ENCODE measurements around the gene SIRPA. TPM values are rescaled to one million over a fixed set of nuclear protein-coding genes. Genes with fewer than 3 reads are reported as not detected.
A peak's percentile ranks its signal among the peaks of the same experiment; 100 is the strongest.

Gene SIRPA
- total RNA-seq, 1 donor from 2014 or later: 35.5 TPM

DNA sequence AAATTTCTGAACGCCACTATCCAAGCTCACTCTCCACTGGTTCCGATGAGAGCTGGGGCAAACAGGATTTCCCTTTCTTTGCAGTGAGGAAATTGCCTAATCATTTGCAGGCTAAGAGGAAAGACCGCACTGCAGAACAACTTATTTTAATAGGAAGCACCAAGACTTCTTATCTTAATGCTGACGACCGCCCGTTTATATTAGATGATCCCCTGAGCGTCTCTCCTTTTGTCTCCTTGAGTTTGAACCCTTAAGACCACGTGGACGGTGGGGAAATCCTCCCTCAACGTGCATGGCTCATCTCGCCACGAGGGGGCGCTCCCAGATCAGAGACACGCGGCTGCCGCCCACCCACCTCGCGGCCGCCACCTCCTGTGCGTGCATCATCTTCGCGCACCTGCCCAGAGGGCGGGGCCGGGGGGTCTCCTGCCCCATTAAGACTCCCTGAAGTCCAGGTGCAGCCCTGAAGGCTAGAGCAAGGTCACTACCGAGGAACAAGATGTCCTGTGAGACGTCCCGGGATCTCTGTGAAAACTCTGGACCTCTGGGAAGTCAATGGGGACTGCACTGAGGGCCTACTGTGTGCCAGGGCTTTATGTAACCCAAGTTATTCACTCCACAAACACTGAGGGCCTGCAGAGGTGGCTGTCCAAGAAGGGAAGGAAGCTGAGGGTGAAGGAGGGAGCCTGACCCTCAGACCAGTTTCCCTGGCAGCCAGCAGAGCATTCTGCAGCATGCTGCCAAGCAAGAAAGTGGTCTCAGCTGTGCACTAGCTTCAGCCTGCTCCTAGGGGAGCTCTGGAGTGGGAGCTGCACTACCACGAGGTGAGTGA, 70.5 kb downstream of the SIRPA start:
- Mint-ChIP-seq H3K4me1 (ENCODE audit: low read depth, unreplicated experiment) (no peaks in the 10 kb centered on the region), H3K27ac (ENCODE audit: unreplicated experiment) (peak overlapping the region; percentile 19), H3K9me3 (ENCODE audit: unreplicated experiment) (no peaks in the 10 kb centered on the region), H3K27me3 (ENCODE audit: low read depth, unreplicated experiment) (peaks cover 56% of the 10 kb centered on the region), H3K36me3 (ENCODE audit: low read depth, unreplicated experiment) (no peaks in the 10 kb centered on the region), H3K4me3 (ENCODE audit: unreplicated experiment) (no peak overlapping the region)
- H3K9ac ChIP-seq (ENCODE audit: low read length): no peak overlapping the region
- H3K4me3 ChIP-seq (ENCODE audit: insufficient read depth, low read depth, low read length): no peak overlapping the region
- no peak for FAIRE-seq
- no peak overlapping the region for H3K27ac ChIP-seq (ENCODE audit: low read depth, low read length)
- TF ChIP-seq, protein P1, sequence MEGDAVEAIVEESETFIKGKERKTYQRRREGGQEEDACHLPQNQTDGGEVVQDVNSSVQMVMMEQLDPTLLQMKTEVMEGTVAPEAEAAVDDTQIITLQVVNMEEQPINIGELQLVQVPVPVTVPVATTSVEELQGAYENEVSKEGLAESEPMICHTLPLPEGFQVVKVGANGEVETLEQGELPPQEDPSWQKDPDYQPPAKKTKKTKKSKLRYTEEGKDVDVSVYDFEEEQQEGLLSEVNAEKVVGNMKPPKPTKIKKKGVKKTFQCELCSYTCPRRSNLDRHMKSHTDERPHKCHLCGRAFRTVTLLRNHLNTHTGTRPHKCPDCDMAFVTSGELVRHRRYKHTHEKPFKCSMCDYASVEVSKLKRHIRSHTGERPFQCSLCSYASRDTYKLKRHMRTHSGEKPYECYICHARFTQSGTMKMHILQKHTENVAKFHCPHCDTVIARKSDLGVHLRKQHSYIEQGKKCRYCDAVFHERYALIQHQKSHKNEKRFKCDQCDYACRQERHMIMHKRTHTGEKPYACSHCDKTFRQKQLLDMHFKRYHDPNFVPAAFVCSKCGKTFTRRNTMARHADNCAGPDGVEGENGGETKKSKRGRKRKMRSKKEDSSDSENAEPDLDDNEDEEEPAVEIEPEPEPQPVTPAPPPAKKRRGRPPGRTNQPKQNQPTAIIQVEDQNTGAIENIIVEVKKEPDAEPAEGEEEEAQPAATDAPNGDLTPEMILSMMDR (IDR thresholded peaks at IDR 0.05; ENCODE audit: insufficient read depth, low read depth, low read length): peak; percentile 76
- TF ChIP-seq EZH2 (IDR thresholded peaks at IDR 0.05; ENCODE audit: insufficient read depth, low read length): no peak
- H3K4me1 ChIP-seq (ENCODE audit: insufficient read depth, low read length): peaks cover 4% of the 10 kb centered on the region
- no peaks in the 10 kb centered on the region for H4K20me1 ChIP-seq (ENCODE audit: insufficient read depth, low read length)
- DNase-seq (ENCODE audit: low read depth): peak; percentile 23
- no peaks in the 10 kb centered on the region for H3K79me2 ChIP-seq (ENCODE audit: insufficient read depth, low read length)
- H3K4me2 ChIP-seq (ENCODE audit: low read length): peak overlapping the region; percentile 69
- peaks cover 44% of the 10 kb centered on the region for H3K27me3 ChIP-seq (ENCODE audit: insufficient read depth, low read length)
- H2AFZ ChIP-seq (ENCODE audit: low read depth, low read length): peak overlapping the region; percentile 42
- no peaks in the 10 kb centered on the region for H3K9me3 ChIP-seq (ENCODE audit: insufficient read depth, low read depth, low read length)
- no peaks in the 10 kb centered on the region for H3K36me3 ChIP-seq (ENCODE audit: insufficient read depth, low read length)

DNA sequence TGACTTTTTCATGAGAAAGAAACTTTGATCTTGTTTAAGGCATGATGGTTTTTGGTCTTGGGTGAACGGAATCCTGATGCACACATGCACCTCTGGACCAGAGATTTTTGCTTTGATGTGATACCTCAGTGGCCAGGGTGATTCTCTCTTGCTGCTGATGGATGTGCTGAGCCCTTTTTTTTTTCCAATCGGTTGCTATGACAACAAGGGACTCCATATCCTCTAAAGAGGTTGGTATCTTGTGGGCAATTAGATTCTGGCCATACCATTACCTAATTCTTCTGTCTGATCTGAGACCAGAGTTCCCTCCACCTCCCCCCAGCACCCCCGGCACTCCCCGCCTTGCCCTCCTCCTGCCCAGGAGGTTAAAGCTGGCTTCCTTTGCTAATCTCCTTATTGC, 73.8 kb downstream of the SIRPA start:
- Mint-ChIP-seq H3K27me3 (ENCODE audit: low read depth, unreplicated experiment) (peaks cover 52% of the 10 kb centered on the region), H3K27ac (ENCODE audit: unreplicated experiment) (no peak overlapping the region), H3K4me1 (ENCODE audit: low read depth, unreplicated experiment) (no peaks in the 10 kb centered on the region), H3K4me3 (ENCODE audit: unreplicated experiment) (no peak overlapping the region), H3K36me3 (ENCODE audit: low read depth, unreplicated experiment) (no peaks in the 10 kb centered on the region), H3K9me3 (ENCODE audit: unreplicated experiment) (no peaks in the 10 kb centered on the region)
- H3K36me3 ChIP-seq (ENCODE audit: insufficient read depth, low read length): no peaks in the 10 kb centered on the region
- H3K4me3 ChIP-seq (ENCODE audit: insufficient read depth, low read depth, low read length): no peak overlapping the region
- H3K4me2 ChIP-seq (ENCODE audit: low read length): no peak overlapping the region
- no peaks in the 10 kb centered on the region for H3K9me3 ChIP-seq (ENCODE audit: insufficient read depth, low read depth, low read length)
- FAIRE-seq (no peak), DNase-seq (ENCODE audit: low read depth) (no peak)
- no peak overlapping the region for H3K9ac ChIP-seq (ENCODE audit: low read length)
- H3K79me2 ChIP-seq (ENCODE audit: insufficient read depth, low read length): no peaks in the 10 kb centered on the region
- H3K27ac ChIP-seq (ENCODE audit: low read depth, low read length): no peak overlapping the region
- no peak for TF ChIP-seq EZH2 (IDR thresholded peaks at IDR 0.05; ENCODE audit: insufficient read depth, low read length)
- peaks cover 4% of the 10 kb centered on the region for H3K4me1 ChIP-seq (ENCODE audit: insufficient read depth, low read length)
- no peaks in the 10 kb centered on the region for H4K20me1 ChIP-seq (ENCODE audit: insufficient read depth, low read length)
- H2AFZ ChIP-seq (ENCODE audit: low read depth, low read length): no peak overlapping the region
- H3K27me3 ChIP-seq (ENCODE audit: insufficient read depth, low read length): peaks cover 42% of the 10 kb centered on the region

DNA sequence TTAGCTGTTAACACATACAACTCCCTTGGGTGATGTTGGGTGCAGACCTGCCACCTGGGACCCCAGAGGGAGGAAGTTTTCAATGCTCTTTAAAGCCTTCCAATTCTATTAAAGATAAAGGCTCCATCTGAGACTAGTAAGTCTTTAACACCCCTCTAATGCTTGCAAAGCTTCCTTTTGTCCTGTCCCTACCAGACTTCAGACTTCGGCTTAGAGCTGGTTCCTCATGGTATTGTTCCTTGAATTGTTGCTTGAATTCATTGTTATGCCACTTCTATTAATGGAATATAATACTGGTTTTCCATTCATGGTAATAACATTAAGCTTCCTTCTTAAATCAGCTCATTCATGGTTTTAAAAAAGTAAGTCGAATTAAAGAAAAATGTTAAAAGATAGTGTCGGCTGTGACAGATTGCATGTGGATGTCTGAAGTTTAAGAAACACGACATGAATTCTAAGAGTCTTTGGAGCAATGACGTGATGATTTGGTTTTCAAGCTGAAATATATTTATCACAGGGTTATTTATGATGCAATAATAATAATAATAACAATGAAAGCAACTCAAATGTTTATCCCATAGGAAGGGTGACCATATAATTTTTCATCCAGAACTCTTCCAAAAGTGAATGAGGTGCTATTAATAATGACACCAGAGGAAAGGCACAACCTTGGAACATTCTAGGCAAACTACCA, 76.8 kb downstream of the SIRPA start:
- Histone ChIP-seq H3K4me1 (ENCODE audit: insufficient read depth, low read length) (no peaks in the 10 kb centered on the region), H3K36me3 (ENCODE audit: insufficient read depth, low read length) (no peaks in the 10 kb centered on the region), H3K4me2 (ENCODE audit: low read length) (no peak overlapping the region), H3K27me3 (ENCODE audit: insufficient read depth, low read length) (peaks cover 33% of the 10 kb centered on the region), H3K9me3 (ENCODE audit: insufficient read depth, low read depth, low read length) (no peaks in the 10 kb centered on the region), H3K9ac (ENCODE audit: low read length) (no peak overlapping the region), H3K27ac (ENCODE audit: low read depth, low read length) (no peak overlapping the region), H2AFZ (ENCODE audit: low read depth, low read length) (no peak overlapping the region), H3K4me3 (ENCODE audit: insufficient read depth, low read depth, low read length) (no peak overlapping the region), H4K20me1 (ENCODE audit: insufficient read depth, low read length) (no peaks in the 10 kb centered on the region), H3K79me2 (ENCODE audit: insufficient read depth, low read length) (no peaks in the 10 kb centered on the region)
- H3K27ac Mint-ChIP-seq (ENCODE audit: unreplicated experiment): no peak overlapping the region
- no peak for FAIRE-seq
- H3K27me3 Mint-ChIP-seq (ENCODE audit: low read depth, unreplicated experiment): peaks cover 40% of the 10 kb centered on the region
- H3K4me3 Mint-ChIP-seq (ENCODE audit: unreplicated experiment): no peak overlapping the region
- TF ChIP-seq, protein P1 (IDR thresholded peaks at IDR 0.05; ENCODE audit: insufficient read depth, low read depth, low read length): no peak
- no peak for TF ChIP-seq EZH2 (IDR thresholded peaks at IDR 0.05; ENCODE audit: insufficient read depth, low read length)
- H3K4me1 Mint-ChIP-seq (ENCODE audit: low read depth, unreplicated experiment): no peaks in the 10 kb centered on the region
- H3K9me3 Mint-ChIP-seq (ENCODE audit: unreplicated experiment): no peaks in the 10 kb centered on the region
- DNase-seq (ENCODE audit: low read depth): no peak
- H3K36me3 Mint-ChIP-seq (ENCODE audit: low read depth, unreplicated experiment): no peaks in the 10 kb centered on the region
